ENCODE results near the gene TIMM23. TPM values are rescaled to one million over a fixed set of nuclear protein-coding genes. Genes with fewer than 3 reads are reported as not detected.

TIMM23 gene
- total RNA-seq, 2 experiments from 2014 or later, result 56.0 to 73.9 TPM

GRCh38 chr10:46019569-46020343, 47.5 kb downstream of the TIMM23 start:
- Mint-ChIP-seq H3K27me3 (no peaks in the 10 kb centered on the region), H3K9me3 (ENCODE audit: low read depth) (no peaks in the 10 kb centered on the region), H3K4me1 (peaks cover 64% of the 10 kb centered on the region), H3K36me3 (peaks cover 18% of the 10 kb centered on the region), H3K27ac (peak overlapping the region; percentile 22), H3K4me3 (no peak overlapping the region)
- ATAC-seq (no peak), DNase-seq (no peak)
- CTCF ChIA-PET, result interaction anchor here (1.0 to 1.4 kb wide), 2 partner anchors 10 kb away, joined by 3 to 5 read pairs; no protein-coding TSS in a partner anchor

GRCh38 chr10:46020344-46020657, 48.0 kb downstream of the TIMM23 start:
- no peak for ATAC-seq
- H3K9me3 Mint-ChIP-seq (ENCODE audit: low read depth), result no peaks in the 10 kb centered on the region
- peaks cover 62% of the 10 kb centered on the region for H3K4me1 Mint-ChIP-seq
- H3K27me3 Mint-ChIP-seq, result no peaks in the 10 kb centered on the region
- CTCF ChIA-PET, result interaction anchor here (1.4 kb wide), 1 partner anchor 10 kb away, joined by 5 read pairs; no protein-coding TSS in a partner anchor
- no peak for DNase-seq
- H3K4me3 Mint-ChIP-seq, result no peak overlapping the region
- peaks cover 14% of the 10 kb centered on the region for H3K36me3 Mint-ChIP-seq
- H3K27ac Mint-ChIP-seq, result no peak overlapping the region

GRCh38 chr10:46022978-46023702, 50.9 kb downstream of the TIMM23 start:
- ATAC-seq (peak; percentile 99), DNase-seq (peak; percentile 89)
- H3K9me3 Mint-ChIP-seq (ENCODE audit: low read depth), result no peaks in the 10 kb centered on the region
- peaks cover 73% of the 10 kb centered on the region for H3K4me1 Mint-ChIP-seq
- peak overlapping the region; percentile 78 for H3K4me3 Mint-ChIP-seq
- CTCF ChIA-PET, result interaction anchor here (1.3 to 1.5 kb wide), 2 partner anchors 17 to 788 kb away, joined by 4 to 5 read pairs; no protein-coding TSS in a partner anchor
- peak overlapping the region; percentile 74 for H3K27ac Mint-ChIP-seq
- no peaks in the 10 kb centered on the region for H3K27me3 Mint-ChIP-seq
- H3K36me3 Mint-ChIP-seq, result peaks cover 8% of the 10 kb centered on the region

- CTCF ChIA-PET, result interaction anchor here (0.9 kb wide), 1 partner anchor 204 kb away, joined by 3 read pairs; no protein-coding TSS in a partner anchor
- Mint-ChIP-seq H3K4me1 (peaks cover 72% of the 10 kb centered on the region), H3K27me3 (no peaks in the 10 kb centered on the region), H3K9me3 (ENCODE audit: low read depth) (no peaks in the 10 kb centered on the region), H3K4me3 (no peak overlapping the region), H3K36me3 (peaks cover 8% of the 10 kb centered on the region), H3K27ac (no peak overlapping the region)
- no peak for ATAC-seq
- no peak for DNase-seq
Observed at GRCh38 chr10:46024948-46025347, 52.7 kb downstream of the TIMM23 start.

GRCh38 chr10:46025406-46025805, 53.1 kb downstream of the TIMM23 start:
- Mint-ChIP-seq H3K36me3 (peaks cover 8% of the 10 kb centered on the region), H3K9me3 (ENCODE audit: low read depth) (no peaks in the 10 kb centered on the region), H3K4me1 (peaks cover 70% of the 10 kb centered on the region), H3K27me3 (no peaks in the 10 kb centered on the region), H3K27ac (no peak overlapping the region), H3K4me3 (no peak overlapping the region)
- CTCF ChIA-PET, result interaction anchor here (0.9 kb wide), 1 partner anchor 204 kb away, joined by 3 read pairs; no protein-coding TSS in a partner anchor
- ATAC-seq (no peak), DNase-seq (no peak)

- no peak overlapping the region for H3K27ac Mint-ChIP-seq
- H3K9me3 Mint-ChIP-seq (ENCODE audit: low read depth), result no peaks in the 10 kb centered on the region
- CTCF ChIA-PET, result no interaction called here
- no peak overlapping the region for H3K4me3 Mint-ChIP-seq
- peaks cover 8% of the 10 kb centered on the region for H3K36me3 Mint-ChIP-seq
- ATAC-seq (no peak), DNase-seq (no peak)
- H3K27me3 Mint-ChIP-seq, result no peaks in the 10 kb centered on the region
- H3K4me1 Mint-ChIP-seq, result peaks cover 72% of the 10 kb centered on the region
Observed at GRCh38 chr10:46026106-46026505, 53.8 kb downstream of the TIMM23 start.

GRCh38 chr10:46028584-46029460, 56.5 kb downstream of the TIMM23 start:
- Mint-ChIP-seq H3K4me3 (peak overlapping the region; percentile 98), H3K4me1 (peaks cover 62% of the 10 kb centered on the region), H3K27me3 (no peaks in the 10 kb centered on the region), H3K27ac (peak overlapping the region; percentile 95), H3K36me3 (peaks cover 6% of the 10 kb centered on the region), H3K9me3 (ENCODE audit: low read depth) (no peaks in the 10 kb centered on the region)
- DNase-seq, result peak; percentile 55
- ATAC-seq, result peak; percentile 15
- CTCF ChIA-PET, result interaction anchor here (0.6 to 2.0 kb wide), 11 partner anchors 10 to 779 kb away, joined by 3 to 10 read pairs (median 3); no protein-coding TSS in a partner anchor

GRCh38 chr10:46029461-46030030, 57.3 kb downstream of the TIMM23 start:
- CTCF ChIA-PET, result interaction anchor here (0.6 to 2.0 kb wide), 9 partner anchors 9 to 779 kb away, joined by 3 to 10 read pairs (median 4); no protein-coding TSS in a partner anchor
- ATAC-seq (no peak), DNase-seq (no peak)
- H3K4me1 Mint-ChIP-seq, result peaks cover 56% of the 10 kb centered on the region
- H3K4me3 Mint-ChIP-seq, result peak overlapping the region; percentile 98
- peak overlapping the region; percentile 95 for H3K27ac Mint-ChIP-seq
- H3K36me3 Mint-ChIP-seq, result peaks cover 6% of the 10 kb centered on the region
- H3K27me3 Mint-ChIP-seq, result no peaks in the 10 kb centered on the region
- no peaks in the 10 kb centered on the region for H3K9me3 Mint-ChIP-seq (ENCODE audit: low read depth)

GRCh38 chr10:46030091-46030937, 58.0 kb downstream of the TIMM23 start, which contains the start of gene NCOA4:
Gene NCOA4, minus strand, starts transcription at chr10:46030623. Its CDS starts 13,943 bp downstream, at chr10:46016680.
- Mint-ChIP-seq H3K27ac (peak within 1 kb of the TSS; percentile 95), H3K4me1 (peaks cover 52% of the 10 kb centered on the region), H3K27me3 (peaks cover 3% of the 10 kb centered on the region), H3K9me3 (ENCODE audit: low read depth) (no peaks in the 10 kb centered on the region), H3K36me3 (peaks cover 6% of the 10 kb centered on the region), H3K4me3 (peak within 1 kb of the TSS; percentile 98)
- peak; percentile 98 for DNase-seq
- CTCF ChIA-PET, result interaction anchor here (0.9 to 2.0 kb wide), 7 partner anchors 9 to 780 kb away, joined by 3 to 10 read pairs (median 5); no protein-coding TSS in a partner anchor
- ATAC-seq, result peak; percentile 96

GRCh38 chr10:46031648-46032532, 59.6 kb downstream of the TIMM23 start:
- H3K4me3 Mint-ChIP-seq, result no peak overlapping the region
- ATAC-seq, result no peak
- H3K36me3 Mint-ChIP-seq, result peaks cover 4% of the 10 kb centered on the region
- H3K4me1 Mint-ChIP-seq, result peaks cover 38% of the 10 kb centered on the region
- H3K27ac Mint-ChIP-seq, result peak overlapping the region; percentile 12
- H3K9me3 Mint-ChIP-seq (ENCODE audit: low read depth), result no peaks in the 10 kb centered on the region
- DNase-seq, result no peak
- CTCF ChIA-PET, result interaction anchor here (0.9 kb wide), 1 partner anchor 566 kb away, joined by 3 read pairs; no protein-coding TSS in a partner anchor
- peaks cover 10% of the 10 kb centered on the region for H3K27me3 Mint-ChIP-seq

- no peak overlapping the region for H3K4me3 Mint-ChIP-seq
- peaks cover 22% of the 10 kb centered on the region for H3K4me1 Mint-ChIP-seq
- no peaks in the 10 kb centered on the region for H3K9me3 Mint-ChIP-seq (ENCODE audit: low read depth)
- CTCF ChIA-PET, result no interaction called here
- no peak overlapping the region for H3K27ac Mint-ChIP-seq
- ATAC-seq (no peak), DNase-seq (no peak)
- peaks cover 10% of the 10 kb centered on the region for H3K27me3 Mint-ChIP-seq
- peaks cover 1% of the 10 kb centered on the region for H3K36me3 Mint-ChIP-seq
Observed at GRCh38 chr10:46033602-46034011, 61.3 kb downstream of the TIMM23 start.
